GM23338 (cell line): ENCODE results near the gene PAN2. TPM values are rescaled to one million over a fixed set of nuclear protein-coding genes. Genes with fewer than 3 reads are reported as not detected.

ENCODE experiments used
- ATAC-seq: fragments of 200-7000 bp; cut with Tn5 transposase; 3 replicates; pipeline ENCODE4 v1.9.1; 2020
- DNase-seq: peaks from one replicate; pipeline ENCODE4 v3.0.0-alpha.2; 2015; ENCODE audit warnings: low spot score
- H2AFZ ChIP-seq: fragments of 200-600 bp; sonication (generic); 2 replicates; pipeline ENCODE4 v1.8.0; 2016; ENCODE audit warnings: antibody characterized with exemption, mild to moderate bottlenecking, moderate library complexity
- H3F3A ChIP-seq: fragments of 200-600 bp; sonication (generic); replicated peaks from 2 replicates; pipeline ENCODE4 v1.8.0; 2017; ENCODE audit warnings: antibody characterized with exemption, mixed run types, low read depth
- H3K27ac ChIP-seq: fragments of 200-600 bp; sonication (generic); 2 replicates; pipeline ENCODE4 v1.6.1; 2016; ENCODE audit warnings: low read depth
- H3K27me3 ChIP-seq: fragments of 200-600 bp; sonication (generic); 2 replicates; pipeline ENCODE4 v1.8.0; 2016; ENCODE audit warnings: mild to moderate bottlenecking, mixed run types, moderate library complexity; ENCODE audit not compliant: insufficient read depth
- H3K36me3 ChIP-seq: fragments of 200-600 bp; sonication (generic); 2 replicates; pipeline ENCODE4 v1.8.0; 2016; ENCODE audit warnings: mild to moderate bottlenecking; ENCODE audit not compliant: insufficient read depth
- H3K4me1 ChIP-seq: fragments of 200-600 bp; sonication (generic); 2 replicates; pipeline ENCODE4 v1.8.0; 2016; ENCODE audit warnings: mild to moderate bottlenecking, moderate library complexity; ENCODE audit not compliant: insufficient read depth
- H3K4me2 ChIP-seq: fragments of 200-600 bp; sonication (generic); 2 replicates; pipeline ENCODE4 v1.7.1; 2017; ENCODE audit warnings: mixed run types
- H3K4me3 ChIP-seq: fragments of 200-600 bp; sonication (generic); 2 replicates; pipeline ENCODE4 v1.6.1; 2016; ENCODE audit warnings: mixed run types
- H3K79me2 ChIP-seq: fragments of 200-600 bp; sonication (generic); replicated peaks from 2 replicates; pipeline ENCODE4 v1.8.0; 2017; ENCODE audit warnings: mild to moderate bottlenecking; ENCODE audit not compliant: insufficient read depth
- H3K9me2 ChIP-seq: fragments of 200-600 bp; sonication (generic); 2 replicates; pipeline ENCODE4 v1.8.0; 2017; ENCODE audit not compliant: insufficient read depth
- H4K20me1 ChIP-seq: fragments of 200-600 bp; sonication (generic); replicated peaks from 2 replicates; pipeline ENCODE4 v1.8.0; 2017; ENCODE audit warnings: mild to moderate bottlenecking; ENCODE audit not compliant: insufficient read depth
- H3K27ac Mint-ChIP-seq: 2 replicates; pipeline ENCODE4 v1.8.0; 2020; ENCODE audit warnings: inconsistent platforms, mild to moderate bottlenecking, moderate library complexity, mixed read lengths
- H3K27me3 Mint-ChIP-seq: 3 replicates; pipeline ENCODE4 v1.8.0; 2022; ENCODE audit warnings: low read depth, mild to moderate bottlenecking, moderate library complexity, mixed read lengths, inconsistent platforms; ENCODE audit not compliant: insufficient read depth, poor library complexity
- H3K36me3 Mint-ChIP-seq: 3 replicates; pipeline ENCODE4 v1.8.0; 2021; ENCODE audit warnings: low read depth, mild to moderate bottlenecking, inconsistent platforms, moderate library complexity, mixed read lengths
- H3K4me1 Mint-ChIP-seq: 3 replicates; pipeline ENCODE4 v1.8.0; 2020; ENCODE audit warnings: mild to moderate bottlenecking, inconsistent platforms, mixed read lengths
- H3K4me3 Mint-ChIP-seq: 3 replicates; pipeline ENCODE4 v1.8.0; 2021; ENCODE audit warnings: moderate library complexity, mild to moderate bottlenecking, inconsistent platforms, mixed read lengths
- H3K9me3 Mint-ChIP-seq: 3 replicates; pipeline ENCODE4 v1.8.0; 2020; ENCODE audit warnings: moderate library complexity, mild to moderate bottlenecking, inconsistent platforms, mixed read lengths
- CREB1 ChIP-seq: fragments of 250-450 bp; sonication (Bioruptor Pico); IDR thresholded peaks from 2 replicates; pipeline ENCODE4 v1.5.0; 2020; ENCODE audit warnings: low read depth, mild to moderate bottlenecking, moderate library complexity
- EZH2 ChIP-seq: fragments of 200-600 bp; sonication (generic); IDR thresholded peaks from one replicate; pipeline ENCODE4 v1.8.0; 2017; ENCODE audit warnings: antibody characterized with exemption, mild to moderate bottlenecking, low read depth; ENCODE audit not compliant: unreplicated experiment
- EZH2phosphoT487 ChIP-seq: fragments of 200-600 bp; sonication (generic); IDR thresholded peaks from one replicate; pipeline ENCODE4 v1.8.1; 2018; ENCODE audit warnings: antibody characterized with exemption; ENCODE audit not compliant: unreplicated experiment
- JUNB ChIP-seq: IDR thresholded peaks from one replicate; pipeline ENCODE4 v1.6.1; 2016; ENCODE audit warnings: antibody characterized with exemption; ENCODE audit not compliant: unreplicated experiment
- NANOG ChIP-seq: IDR thresholded peaks from 2 replicates; pipeline ENCODE4 v1.6.1; 2016; ENCODE audit warnings: antibody characterized with exemption, borderline replicate concordance
- POLR2AphosphoS5 ChIP-seq: IDR thresholded peaks from 2 replicates; pipeline ENCODE4 v1.6.1; 2016; ENCODE audit warnings: antibody characterized with exemption, low read depth
- STAT1 ChIP-seq: IDR thresholded peaks from one replicate; pipeline ENCODE4 v1.6.1; 2016; ENCODE audit warnings: antibody characterized with exemption; ENCODE audit not compliant: unreplicated experiment
- ZNF114 ChIP-seq: fragments of 250-450 bp; sonication (Bioruptor Pico); IDR thresholded peaks from 2 replicates; pipeline ENCODE4 v1.5.0; 2020; ENCODE audit warnings: mild to moderate bottlenecking, moderate library complexity
- ZNF331 ChIP-seq: fragments of 250-450 bp; sonication (Bioruptor Pico); IDR thresholded peaks from 2 replicates; pipeline ENCODE4 v1.5.0; 2020; ENCODE audit warnings: low read depth, mild to moderate bottlenecking, moderate library complexity
- polyA plus RNA-seq: library from polyadenylated mRNA; unstranded; fragments of >200 nt; fragmentation: Nextera tagmentation; extraction: Ambion mirVana; gene quantifications from 2 replicates; pipeline ENCODE4 v1.2.1, GENCODE V29; 2016
- total RNA-seq: library from RNA; depleted of rRNA; stranded (reverse); fragments of >200 nt; shearing (Covaris generic); gene quantifications from 2 replicates; pipeline ENCODE4 v1.2.3, GENCODE V29; 2014
- TF ChIP-seq, protein P1 (sequence below): IDR thresholded peaks from 2 replicates; pipeline ENCODE4 v1.6.1; 2016; ENCODE audit warnings: antibody characterized with exemption
- TF ChIP-seq, protein P2 (sequence below), 2 experiments: fragments of 200-600 bp in 1 of 2; sonication (generic) in 1 of 2; conservative IDR thresholded peaks; 2 replicates each; pipeline versions ENCODE4 v1.5.1 to v1.6.1; 2016 to 2017; ENCODE audit warnings: antibody characterized with exemption in 2 of 2, low read depth in 2 of 2, mild to moderate bottlenecking in 2 of 2, moderate library complexity in 1 of 2
- TF ChIP-seq, protein P3 (sequence below): IDR thresholded peaks from one replicate; pipeline ENCODE4 v1.6.1; 2018; ENCODE audit warnings: antibody characterized with exemption; ENCODE audit not compliant: unreplicated experiment

Gene PAN2
- total and polyA plus RNA-seq, 2 experiments from 2014 or later: 11.5 to 27.2 TPM

DNA sequence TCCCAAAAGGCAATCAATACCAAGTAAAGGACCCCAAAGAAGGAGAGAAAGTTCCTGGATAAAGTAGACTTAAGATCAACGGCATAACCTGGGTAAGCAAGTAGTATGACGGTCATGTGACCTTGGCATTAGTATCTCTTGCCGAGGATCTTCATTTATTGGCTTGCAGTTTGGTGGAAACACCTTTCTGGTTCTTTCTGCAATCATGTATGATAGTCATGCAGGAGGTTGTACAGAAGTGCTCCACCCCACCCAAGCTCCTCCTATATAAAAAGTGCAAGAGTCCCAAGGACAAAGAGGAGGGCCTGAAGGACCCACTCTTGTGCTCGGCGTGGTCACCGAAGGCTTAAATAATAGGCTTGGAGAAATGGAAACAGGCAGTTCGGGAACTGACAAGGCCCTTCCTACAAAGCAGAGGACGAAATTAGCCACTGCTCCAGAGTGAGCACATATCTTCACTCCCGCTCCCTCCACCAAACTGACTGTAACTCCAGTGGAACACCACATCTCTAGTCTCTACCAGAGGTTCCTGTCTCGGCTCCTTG, 34.4 kb downstream of the PAN2 start:
- Histone ChIP-seq H3F3A (peaks cover 23% of the 10 kb centered on the region), H3K4me3 (peak overlapping the region; percentile 99), H3K4me2 (peak overlapping the region; percentile 98), H3K79me2 (peaks cover 54% of the 10 kb centered on the region), H3K36me3 (peaks cover 14% of the 10 kb centered on the region; the same call in 1 of the 2 replicates), H3K27me3 (no peaks in the 10 kb centered on the region), H4K20me1 (peaks cover 15% of the 10 kb centered on the region), H2AFZ (0 out of 2 replicates have a peak overlapping the region, but pooled peaks have one; percentile 23), H3K27ac (peak overlapping the region; percentile 70; the same call in 1 of the 2 replicates), H3K9me2 (no peaks in the 10 kb centered on the region), H3K4me1 (peaks cover 18% of the 10 kb centered on the region)
- Mint-ChIP-seq H3K9me3 (no peaks in the 10 kb centered on the region; the same call in 2 of the 3 replicates), H3K27ac (peak overlapping the region; percentile 93), H3K36me3 (peaks cover 36% of the 10 kb centered on the region; the same call in 2 of the 3 replicates), H3K4me3 (peak overlapping the region; percentile 99), H3K4me1 (peaks cover 19% of the 10 kb centered on the region), H3K27me3 (peaks cover 11% of the 10 kb centered on the region)
- TF ChIP-seq EZH2: no peak
- no peak for TF ChIP-seq NANOG
- TF ChIP-seq POLR2AphosphoS5: no peak
- no peak for TF ChIP-seq STAT1
- TF ChIP-seq EZH2phosphoT487: no peak
- no peak for TF ChIP-seq CREB1 (CRISPR knock-in tag)
- TF ChIP-seq, protein P1, sequence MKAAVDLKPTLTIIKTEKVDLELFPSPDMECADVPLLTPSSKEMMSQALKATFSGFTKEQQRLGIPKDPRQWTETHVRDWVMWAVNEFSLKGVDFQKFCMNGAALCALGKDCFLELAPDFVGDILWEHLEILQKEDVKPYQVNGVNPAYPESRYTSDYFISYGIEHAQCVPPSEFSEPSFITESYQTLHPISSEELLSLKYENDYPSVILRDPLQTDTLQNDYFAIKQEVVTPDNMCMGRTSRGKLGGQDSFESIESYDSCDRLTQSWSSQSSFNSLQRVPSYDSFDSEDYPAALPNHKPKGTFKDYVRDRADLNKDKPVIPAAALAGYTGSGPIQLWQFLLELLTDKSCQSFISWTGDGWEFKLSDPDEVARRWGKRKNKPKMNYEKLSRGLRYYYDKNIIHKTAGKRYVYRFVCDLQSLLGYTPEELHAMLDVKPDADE: no peak
- no peak for TF ChIP-seq ZNF114 (CRISPR knock-in tag)
- TF ChIP-seq ZNF331: no peak
- ATAC-seq (no peak), DNase-seq (no peak)

DNA sequence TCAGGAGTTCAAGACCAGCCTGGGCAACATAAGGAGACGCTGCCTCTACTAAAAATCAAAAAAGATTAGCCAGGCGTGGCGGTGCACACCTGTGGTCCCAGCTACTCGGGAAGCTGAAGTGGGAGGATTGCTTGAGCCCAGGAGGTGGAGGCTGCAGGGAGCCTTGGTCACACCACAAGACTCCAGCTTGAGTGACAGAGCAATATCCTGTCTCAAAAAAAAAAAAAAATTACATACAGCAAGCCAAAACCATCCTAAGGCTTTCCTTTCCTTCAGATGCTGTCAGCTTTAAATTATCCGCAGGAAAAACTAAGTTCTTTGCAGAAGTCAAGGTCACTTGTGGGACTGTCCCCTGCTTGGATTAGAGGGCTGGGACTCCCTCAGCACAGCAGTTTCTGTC, 35.0 kb downstream of the PAN2 start:
- Histone ChIP-seq H3K79me2 (peaks cover 60% of the 10 kb centered on the region), H4K20me1 (peaks cover 20% of the 10 kb centered on the region), H3K4me3 (peak overlapping the region; percentile 99), H3K9me2 (no peaks in the 10 kb centered on the region), H3K4me2 (peak overlapping the region; percentile 98), H3K4me1 (peaks cover 18% of the 10 kb centered on the region), H2AFZ (no peak overlapping the region), H3K27me3 (no peaks in the 10 kb centered on the region), H3F3A (peaks cover 20% of the 10 kb centered on the region), H3K36me3 (peaks cover 14% of the 10 kb centered on the region; the same call in 1 of the 2 replicates), H3K27ac (no peak overlapping the region)
- peaks cover 11% of the 10 kb centered on the region for H3K27me3 Mint-ChIP-seq
- H3K4me3 Mint-ChIP-seq: peak overlapping the region; percentile 99
- ATAC-seq: no peak
- DNase-seq: no peak
- no peaks in the 10 kb centered on the region; the same call in 2 of the 3 replicates for H3K9me3 Mint-ChIP-seq
- H3K36me3 Mint-ChIP-seq: peaks cover 32% of the 10 kb centered on the region; the same call in 2 of the 3 replicates
- peaks cover 19% of the 10 kb centered on the region for H3K4me1 Mint-ChIP-seq
- H3K27ac Mint-ChIP-seq: no peak overlapping the region
- TF ChIP-seq ZNF331 (no peak), STAT1 (no peak), NANOG (no peak), ZNF114 (CRISPR knock-in tag) (no peak), POLR2AphosphoS5 (no peak), JUNB (no peak), EZH2phosphoT487 (no peak), CREB1 (CRISPR knock-in tag) (no peak)
- TF ChIP-seq, protein P2, sequence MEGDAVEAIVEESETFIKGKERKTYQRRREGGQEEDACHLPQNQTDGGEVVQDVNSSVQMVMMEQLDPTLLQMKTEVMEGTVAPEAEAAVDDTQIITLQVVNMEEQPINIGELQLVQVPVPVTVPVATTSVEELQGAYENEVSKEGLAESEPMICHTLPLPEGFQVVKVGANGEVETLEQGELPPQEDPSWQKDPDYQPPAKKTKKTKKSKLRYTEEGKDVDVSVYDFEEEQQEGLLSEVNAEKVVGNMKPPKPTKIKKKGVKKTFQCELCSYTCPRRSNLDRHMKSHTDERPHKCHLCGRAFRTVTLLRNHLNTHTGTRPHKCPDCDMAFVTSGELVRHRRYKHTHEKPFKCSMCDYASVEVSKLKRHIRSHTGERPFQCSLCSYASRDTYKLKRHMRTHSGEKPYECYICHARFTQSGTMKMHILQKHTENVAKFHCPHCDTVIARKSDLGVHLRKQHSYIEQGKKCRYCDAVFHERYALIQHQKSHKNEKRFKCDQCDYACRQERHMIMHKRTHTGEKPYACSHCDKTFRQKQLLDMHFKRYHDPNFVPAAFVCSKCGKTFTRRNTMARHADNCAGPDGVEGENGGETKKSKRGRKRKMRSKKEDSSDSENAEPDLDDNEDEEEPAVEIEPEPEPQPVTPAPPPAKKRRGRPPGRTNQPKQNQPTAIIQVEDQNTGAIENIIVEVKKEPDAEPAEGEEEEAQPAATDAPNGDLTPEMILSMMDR (conservative IDR thresholded peaks at IDR 0.05; ENCODE audit: low read depth in 2 of 2): no peak
- TF ChIP-seq, protein P1: no peak
- TF ChIP-seq, protein P3, sequence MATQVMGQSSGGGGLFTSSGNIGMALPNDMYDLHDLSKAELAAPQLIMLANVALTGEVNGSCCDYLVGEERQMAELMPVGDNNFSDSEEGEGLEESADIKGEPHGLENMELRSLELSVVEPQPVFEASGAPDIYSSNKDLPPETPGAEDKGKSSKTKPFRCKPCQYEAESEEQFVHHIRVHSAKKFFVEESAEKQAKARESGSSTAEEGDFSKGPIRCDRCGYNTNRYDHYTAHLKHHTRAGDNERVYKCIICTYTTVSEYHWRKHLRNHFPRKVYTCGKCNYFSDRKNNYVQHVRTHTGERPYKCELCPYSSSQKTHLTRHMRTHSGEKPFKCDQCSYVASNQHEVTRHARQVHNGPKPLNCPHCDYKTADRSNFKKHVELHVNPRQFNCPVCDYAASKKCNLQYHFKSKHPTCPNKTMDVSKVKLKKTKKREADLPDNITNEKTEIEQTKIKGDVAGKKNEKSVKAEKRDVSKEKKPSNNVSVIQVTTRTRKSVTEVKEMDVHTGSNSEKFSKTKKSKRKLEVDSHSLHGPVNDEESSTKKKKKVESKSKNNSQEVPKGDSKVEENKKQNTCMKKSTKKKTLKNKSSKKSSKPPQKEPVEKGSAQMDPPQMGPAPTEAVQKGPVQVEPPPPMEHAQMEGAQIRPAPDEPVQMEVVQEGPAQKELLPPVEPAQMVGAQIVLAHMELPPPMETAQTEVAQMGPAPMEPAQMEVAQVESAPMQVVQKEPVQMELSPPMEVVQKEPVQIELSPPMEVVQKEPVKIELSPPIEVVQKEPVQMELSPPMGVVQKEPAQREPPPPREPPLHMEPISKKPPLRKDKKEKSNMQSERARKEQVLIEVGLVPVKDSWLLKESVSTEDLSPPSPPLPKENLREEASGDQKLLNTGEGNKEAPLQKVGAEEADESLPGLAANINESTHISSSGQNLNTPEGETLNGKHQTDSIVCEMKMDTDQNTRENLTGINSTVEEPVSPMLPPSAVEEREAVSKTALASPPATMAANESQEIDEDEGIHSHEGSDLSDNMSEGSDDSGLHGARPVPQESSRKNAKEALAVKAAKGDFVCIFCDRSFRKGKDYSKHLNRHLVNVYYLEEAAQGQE: no peak
